T-helper 22 cell (primary cell): ENCODE measurements around the gene NACAD.
"Not testable (repeated sequence)": the region's sequence is repeated elsewhere in the genome, so short reads cannot be mapped to it uniquely, and the experiment has no call there.

Experiments used
- DNase-seq: peaks from one replicate; pipeline ENCODE4 v3.0.0-alpha.2; 2020; ENCODE audit warnings: low read depth

Gene NACAD

DNA sequence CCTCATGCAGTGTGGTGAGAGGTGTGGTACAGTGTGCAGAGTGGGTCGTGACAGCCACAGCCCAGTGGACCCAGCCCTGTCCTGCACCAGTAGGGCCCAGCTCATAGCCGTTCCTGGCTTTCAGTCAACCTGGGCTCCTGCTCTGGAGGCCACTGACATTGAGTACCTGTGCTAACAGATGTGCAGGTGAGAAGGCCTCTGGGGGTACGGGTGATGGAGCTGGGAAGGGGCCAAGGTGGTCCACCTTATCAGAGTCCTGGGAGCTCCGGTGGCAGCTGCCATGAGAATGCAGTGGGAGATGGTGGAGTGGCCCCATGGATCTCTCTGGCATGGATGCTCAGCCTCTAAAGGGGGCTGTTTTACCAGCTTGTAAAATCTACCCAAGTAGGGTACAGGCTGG, 28.8 kb upstream of the NACAD start:
- no peak for DNase-seq

DNA sequence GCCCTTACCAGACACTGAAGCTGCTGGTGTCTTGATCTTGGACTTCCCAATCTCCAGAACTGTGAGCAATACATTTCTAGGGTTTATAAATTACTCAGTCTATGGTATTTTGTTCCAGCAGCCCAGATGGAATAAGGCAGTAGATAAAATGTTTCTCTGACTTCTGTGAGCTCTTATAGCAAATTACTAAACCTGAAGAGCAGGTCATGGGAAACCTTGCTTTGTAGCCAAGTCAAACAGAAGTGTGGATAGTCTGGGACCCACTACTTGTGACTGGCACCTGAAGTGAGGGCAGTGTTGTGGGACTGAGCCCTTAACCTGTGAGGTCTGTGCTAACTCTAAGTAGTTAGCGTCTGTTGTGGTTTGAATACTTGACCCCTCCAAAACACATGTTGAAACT, 27.3 kb upstream of the NACAD start:
- DNase-seq: no peak

DNA sequence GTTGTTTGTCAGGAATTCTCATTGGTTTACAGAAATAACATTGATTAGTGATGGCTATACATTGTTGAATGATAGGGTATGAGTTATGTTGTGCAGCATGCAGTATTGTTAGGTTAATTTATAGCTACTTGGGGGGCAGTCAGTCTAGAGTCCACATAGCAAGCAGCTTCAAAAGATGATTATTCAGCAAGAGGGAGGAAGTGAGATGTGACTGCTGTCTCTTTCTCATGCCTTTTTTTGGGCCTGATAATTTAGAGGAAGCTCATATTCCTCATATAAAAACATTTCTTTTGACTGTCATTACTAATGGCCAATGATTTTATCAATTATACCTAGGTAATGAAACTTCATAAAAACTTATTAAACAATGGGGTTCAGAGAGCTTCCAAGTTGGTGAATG, 26.2 kb upstream of the NACAD start:
- DNase-seq: no peak

DNA sequence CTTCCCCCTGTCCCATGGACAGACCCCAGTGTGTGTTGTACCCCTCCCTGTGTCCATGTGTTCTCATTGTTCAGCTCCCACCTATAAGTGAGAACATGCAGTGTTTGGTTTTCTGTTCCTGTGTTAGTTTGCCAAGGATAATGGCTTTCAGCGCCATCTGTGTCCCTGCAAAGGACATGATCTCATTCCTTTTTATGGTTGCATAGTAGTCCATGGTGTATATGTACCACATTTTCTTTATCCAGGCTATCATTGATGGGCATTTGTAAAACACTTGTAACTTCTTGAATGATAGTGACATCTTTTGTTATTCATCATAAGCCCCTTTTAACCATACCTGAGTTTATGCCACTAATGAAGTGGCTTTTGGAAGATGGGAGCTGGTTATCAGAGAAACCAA, 25.5 kb upstream of the NACAD start:
- not testable (repeated sequence) for DNase-seq

DNA sequence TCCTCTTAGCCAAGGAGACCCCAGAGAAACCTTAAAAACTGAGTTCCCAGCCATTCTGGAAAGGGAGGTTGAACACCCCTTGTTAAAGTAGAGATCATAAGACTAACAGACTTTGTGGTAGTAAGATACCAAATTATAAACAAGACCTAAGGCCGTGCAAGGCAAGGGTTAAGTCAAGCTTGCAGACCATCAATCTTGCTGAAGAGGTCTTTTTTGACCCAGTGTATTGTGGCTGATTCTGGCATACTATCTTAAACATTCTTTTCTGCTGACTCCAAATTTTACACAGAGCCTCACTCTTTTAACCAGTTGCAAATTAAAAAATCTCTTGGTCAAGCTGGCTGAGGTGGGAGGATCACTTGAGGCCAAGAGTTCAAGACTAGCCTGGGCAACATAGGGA, 23.9 kb upstream of the NACAD start:
- no peak for DNase-seq

DNA sequence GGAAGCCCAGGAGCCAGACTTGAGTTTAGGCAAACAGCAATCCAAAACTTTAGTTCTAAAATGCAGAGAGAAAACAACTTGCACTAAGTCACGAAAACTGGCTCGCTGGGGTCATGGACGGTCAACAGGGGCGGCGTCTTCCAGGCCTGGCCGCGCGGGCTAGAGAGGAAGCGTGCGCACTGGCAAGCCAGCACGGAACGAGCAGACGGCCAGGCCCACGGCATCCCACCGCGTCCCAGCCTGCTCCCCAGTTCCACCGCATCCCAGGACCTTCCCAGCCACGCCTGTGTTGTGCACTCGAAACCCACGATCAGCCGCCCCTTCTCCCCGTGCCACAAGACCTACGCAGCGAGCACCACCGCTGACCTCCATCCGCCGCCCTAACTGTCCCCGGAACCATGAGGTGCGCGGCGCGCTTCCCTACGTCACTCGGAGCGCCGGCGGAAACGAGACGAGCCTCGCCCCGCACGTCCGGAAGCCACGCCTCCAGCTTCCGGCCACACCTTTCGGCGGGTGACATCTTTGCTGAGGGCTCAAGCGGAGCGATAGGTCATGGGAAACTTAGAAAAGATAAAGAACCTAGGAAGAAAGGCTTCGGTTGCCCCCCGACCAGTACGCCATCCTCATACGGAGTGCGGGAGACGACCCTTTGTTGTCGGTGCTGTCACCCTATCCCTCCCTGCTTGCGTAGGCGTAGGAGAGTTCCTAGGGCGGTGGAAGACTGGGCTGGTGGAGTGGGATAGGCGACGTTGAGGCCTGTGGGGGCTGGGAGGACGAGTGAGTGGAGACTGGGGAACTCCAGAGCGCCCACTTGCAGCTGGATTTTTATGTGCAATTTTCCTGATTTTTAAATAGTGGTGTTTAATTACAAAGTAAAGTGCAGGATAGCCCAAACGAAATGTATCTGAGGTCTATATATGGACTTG, 22.8 kb upstream of the NACAD start, which contains the start of gene TBRG4:
TBRG4 (minus strand) TSS at position 400 of the 926 bp plus-strand sequence. CDS start 2,460 bp downstream, outside the sequence.
- peak; percentile 89 for DNase-seq

DNA sequence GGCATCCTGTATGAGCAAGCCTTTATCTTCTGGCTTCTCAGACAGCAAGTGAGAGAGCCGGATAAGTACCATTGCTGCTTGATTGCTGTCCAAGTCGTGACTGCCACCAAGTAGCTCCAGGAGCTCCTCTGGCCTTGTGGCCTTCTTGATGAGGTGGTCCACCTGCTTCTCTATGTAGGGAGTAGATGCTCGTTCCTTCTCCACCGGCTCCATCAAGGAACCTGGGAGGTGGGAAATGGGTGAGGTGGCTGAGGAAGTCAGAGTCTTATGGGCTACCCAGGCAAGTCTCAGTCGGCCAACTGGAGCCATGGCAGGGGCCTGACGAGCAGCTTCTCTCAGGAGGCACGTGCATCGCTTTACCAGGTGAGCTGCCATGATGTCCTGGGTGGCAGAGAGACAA, 20.1 kb upstream of the NACAD start:
- no peak for DNase-seq

DNA sequence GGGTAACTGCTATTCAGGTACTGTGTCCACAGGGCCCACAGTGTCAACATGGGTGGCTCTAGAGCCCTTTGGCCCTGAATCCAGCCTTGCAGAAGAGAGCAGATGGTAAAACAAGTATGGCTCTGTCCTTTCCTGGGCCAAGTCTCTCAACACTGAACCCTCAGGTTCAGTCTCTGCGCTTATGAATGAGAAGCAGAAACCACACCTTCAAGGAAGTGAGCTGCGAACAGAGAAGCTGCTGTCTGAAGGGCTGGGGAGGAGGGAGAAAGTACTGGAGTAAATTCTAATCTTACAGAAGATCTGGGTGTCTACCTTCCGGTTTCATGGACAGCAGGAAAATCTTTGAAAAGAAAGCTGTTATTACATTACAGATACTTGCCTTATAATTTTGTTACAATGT, 18.6 kb upstream of the NACAD start:
- no peak for DNase-seq

DNA sequence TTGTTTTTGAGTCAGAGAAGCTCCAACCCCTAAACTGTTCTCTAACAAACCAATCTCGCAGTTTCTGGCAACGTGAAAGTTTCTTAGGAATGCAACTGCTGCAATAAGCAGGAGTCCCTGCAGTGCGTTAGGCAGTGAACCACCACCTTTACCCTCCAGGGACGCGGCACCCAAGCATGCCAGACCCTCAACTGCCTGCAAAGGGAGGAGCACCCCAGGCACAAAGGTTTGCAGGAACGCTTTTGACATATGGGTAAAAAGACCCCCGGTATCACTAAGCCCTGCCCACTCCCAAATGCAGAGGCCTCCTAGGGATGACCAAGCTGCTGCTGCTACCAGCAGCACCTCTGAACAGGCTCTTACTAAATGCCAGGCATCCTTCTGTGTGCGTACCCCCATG, 18.1 kb upstream of the NACAD start:
- no peak for DNase-seq

DNA sequence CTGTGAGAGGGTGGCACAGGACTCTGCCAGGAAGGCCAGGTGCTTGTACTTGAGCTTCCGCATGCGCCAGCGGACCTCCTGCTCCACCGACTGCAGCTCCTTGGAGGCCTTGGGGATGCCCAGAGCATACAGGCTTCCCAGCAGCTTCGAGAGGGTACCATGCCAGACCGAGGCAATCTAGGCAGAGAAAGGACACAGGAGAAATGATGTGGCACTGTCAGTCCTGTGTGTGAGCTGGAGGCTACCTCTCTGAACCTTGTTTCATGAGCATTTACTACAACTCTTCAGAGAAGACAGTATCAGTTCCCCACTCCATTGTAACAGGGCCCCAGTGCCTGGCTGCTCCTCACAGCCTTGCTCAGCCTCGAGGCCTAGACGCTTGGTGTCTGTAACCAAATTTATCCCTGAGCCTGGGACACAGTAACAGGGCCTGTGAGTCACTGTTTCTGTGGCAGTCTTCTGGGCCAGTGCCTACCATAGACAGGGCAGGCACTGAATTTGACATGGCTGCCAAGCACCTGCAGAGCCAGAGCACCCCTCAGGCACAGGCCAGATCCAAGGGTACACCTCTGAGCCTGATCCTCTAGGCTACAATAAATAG, 16.9 kb upstream of the NACAD start:
- no peak for DNase-seq

DNA sequence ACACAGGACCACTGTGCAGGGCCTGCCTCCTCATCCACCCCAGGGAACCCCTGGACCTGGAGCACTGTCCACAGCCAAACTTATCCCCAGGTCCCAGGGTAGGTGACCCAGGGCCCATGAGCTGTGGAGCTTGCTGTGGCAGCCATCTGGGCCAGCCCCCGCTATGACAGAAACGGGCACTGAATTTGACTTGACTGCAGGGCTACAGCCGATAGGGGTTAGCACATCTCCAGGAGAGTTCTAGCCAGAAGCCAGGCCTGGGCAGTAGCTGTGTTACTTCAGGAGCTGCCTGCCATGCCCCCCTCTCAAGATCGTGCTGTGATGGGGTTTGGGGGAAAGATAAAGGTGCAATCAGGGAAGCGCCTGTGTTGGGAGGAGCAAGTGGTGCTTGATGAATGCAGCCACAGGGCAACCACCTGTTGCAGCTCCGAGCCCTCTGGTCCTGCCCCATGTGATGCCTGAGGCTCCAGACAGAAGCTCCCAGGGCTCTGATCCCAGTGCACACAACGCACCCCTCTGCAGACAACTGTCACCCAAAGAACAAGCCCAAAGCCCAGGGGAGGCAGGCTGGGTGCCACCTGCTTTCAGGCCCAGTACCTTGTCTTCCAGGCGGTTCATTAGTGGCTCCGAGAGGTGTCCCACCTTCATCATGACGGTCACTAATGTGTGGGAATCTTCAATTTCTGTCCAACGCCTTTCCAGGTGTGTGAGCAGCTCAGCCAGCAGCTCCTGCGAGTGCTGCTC, 16.2 kb upstream of the NACAD start:
- no peak for DNase-seq

DNA sequence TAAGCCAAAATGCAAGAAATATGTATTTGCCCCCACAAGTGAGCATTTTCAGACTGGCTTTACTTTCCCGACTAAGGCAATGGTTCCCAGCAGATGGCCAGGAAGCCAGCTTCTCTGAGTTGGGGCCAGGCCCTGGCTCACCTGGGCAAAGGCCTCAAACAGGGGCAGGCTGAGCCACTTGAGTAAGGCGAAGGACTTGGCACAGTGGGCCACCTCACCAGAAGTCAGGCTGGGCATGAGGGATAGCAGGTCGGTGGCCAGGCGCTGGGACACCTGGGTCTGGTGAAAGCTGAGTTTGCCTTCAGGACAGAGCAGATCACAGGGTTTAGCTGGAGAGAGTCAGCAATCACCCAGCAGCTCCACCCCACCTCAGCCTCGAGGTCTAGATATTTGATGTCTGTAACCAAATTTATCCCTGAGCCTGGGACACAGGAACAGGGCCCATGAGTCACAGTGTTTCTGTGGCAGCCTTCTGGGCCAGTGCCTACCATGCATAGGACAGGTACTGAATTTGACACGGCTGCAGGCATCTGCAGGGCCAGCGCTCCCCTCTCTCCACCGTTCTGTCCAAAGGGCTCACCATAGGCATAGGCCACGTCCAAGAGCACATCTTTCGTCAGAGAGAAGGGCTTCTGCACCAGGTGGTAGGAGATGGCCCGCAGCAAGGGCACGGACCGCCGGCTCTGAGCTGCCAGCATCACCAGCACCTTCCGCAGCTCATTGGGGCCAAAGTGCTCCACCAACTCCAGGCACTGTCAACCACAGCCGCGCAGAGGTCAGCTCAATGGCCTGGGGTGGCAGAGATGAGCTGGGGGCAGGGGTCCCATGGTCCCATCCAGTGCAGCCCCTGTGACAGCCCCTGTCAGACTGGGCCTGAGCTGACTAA, 15.4 kb upstream of the NACAD start:
- no peak for DNase-seq

DNA sequence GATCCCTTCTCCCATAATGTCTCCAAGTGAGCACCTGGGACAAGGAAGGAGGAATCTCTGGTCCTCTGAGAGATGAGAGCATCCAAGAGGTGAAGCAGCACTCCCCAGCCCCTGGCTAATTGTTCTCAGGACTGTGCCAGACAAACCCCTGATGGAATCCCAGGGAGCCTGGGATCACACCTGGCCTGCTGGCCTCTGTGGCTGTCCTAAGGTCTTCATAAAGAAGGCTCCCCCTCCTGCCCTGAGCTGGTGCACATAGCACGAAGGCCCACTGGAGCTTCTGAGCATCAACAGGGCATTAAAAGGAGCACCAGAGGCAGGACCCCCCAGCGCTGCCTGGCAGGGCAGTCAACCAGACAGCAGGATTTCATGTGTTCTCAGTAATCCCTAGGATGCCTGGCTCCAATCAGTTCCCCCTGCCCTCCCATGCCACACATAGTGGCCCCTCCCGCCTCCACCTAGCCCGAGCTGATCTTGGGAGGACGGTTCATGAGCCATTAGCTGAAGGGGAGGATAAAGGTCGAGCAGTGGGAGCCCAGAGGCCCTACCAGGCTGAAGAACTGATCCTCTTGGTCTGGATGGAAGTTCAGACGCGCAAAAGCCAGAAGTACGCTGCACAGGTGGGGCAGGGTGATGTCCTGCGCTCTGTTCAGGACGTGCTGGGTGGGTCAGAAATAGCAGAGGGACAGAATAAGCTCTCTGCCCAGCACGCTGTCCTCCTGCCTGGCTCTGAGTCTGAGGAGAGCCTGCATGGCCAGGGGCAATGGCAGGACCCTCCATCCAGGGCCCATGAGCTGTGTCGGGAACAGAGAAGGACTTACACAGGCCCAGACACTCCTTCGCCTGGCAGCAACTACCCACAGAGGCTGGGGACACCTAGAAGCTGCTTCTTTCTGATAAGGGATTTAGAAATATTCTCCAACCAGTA, 14.3 kb upstream of the NACAD start:
- no peak for DNase-seq

DNA sequence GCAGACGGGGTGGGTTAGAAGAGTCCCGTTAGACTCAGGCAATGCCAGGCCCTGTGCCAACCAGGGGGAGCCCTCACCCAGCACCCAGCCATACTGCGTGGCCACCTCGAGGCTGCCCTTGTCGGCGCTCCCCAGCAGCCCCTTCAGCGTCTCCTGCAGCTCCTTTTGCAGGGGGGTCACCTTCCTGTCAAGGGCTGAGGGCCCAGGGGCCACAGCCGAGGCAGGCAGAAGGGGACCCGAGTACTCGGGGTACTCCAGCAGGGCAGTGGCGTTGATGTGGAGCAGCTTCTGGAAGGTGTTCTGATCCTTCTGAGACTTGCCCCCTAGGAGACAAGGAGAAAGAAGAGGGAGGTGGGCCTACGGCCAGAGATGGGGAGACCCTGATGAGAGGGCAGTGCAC, 13.0 kb upstream of the NACAD start:
- no peak for DNase-seq

DNA sequence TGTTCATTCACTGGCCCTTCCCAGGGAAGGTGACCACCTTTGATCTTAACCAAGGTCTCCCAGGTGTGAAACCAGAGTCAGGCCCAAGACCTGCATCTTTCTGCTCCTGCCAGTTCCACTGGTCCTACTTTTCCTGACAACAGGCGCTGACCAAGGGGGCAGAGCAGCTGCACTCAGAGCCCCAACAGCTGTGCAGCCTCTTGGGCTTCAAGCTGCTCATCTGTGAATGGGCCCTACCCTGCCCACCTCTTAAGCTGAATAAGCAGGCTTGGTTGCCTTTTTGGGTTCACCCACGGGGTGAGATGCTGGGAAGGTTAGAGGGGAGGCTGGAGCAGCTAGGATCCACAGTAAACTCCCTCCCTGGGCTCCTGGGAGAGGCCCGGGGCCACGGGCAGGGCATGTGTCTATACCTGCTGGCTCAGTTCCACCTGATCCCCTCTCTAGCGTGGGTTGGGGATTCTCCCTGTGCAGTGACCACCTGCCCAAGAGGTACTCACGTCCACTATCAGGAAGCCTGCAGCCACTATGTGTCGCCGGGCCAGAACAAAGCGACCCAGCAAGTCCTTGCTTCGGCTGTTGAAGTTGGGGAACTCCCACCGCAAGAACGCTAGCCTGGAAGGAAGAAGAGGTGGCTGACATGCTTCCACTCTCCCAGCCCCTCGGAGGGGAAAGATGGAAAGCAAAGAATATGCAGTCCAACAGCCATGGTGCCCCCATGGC, 12.2 kb upstream of the NACAD start:
- no peak for DNase-seq

DNA sequence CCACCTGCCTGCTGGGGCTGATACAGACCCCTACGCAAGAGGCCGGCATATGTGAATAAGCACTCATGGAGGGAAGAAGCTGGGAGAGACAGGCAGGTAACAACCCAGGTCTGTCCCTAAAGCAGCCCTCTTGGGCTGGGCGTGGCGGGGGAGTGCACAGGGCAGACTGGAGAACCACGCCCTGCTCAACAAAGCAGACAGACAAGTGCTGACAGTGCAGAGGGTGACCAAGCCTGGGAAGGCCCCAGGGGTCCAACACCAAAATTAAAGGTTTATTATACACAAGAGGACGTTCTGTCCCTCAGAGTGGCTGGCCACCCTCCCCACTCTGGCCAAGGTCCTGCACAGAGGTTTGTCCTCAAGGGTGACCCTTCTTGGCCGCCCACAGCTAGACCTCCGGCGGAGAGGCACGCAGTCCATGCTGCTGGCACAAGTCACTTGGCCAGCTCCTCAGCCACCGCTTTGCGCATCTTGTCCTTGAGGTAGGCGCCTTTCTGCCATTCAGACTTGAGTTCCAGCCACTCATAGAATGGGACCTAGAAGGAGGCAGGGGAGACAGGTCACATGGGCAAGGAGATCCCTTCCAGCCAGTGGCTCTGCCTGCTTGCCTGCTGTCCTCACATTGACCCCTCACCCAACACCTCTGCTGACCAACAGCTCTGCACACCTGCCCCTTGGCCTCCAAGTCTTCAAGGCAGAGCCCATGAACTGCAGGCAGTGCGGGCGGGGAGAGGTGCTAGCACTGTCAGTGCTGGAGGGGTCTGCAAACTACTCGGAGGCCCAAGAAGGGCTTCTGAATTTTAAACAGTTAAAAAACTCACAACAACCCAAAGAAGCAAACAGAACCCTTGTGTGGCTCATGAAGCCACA, 11.4 kb upstream of the NACAD start:
- no peak for DNase-seq

DNA sequence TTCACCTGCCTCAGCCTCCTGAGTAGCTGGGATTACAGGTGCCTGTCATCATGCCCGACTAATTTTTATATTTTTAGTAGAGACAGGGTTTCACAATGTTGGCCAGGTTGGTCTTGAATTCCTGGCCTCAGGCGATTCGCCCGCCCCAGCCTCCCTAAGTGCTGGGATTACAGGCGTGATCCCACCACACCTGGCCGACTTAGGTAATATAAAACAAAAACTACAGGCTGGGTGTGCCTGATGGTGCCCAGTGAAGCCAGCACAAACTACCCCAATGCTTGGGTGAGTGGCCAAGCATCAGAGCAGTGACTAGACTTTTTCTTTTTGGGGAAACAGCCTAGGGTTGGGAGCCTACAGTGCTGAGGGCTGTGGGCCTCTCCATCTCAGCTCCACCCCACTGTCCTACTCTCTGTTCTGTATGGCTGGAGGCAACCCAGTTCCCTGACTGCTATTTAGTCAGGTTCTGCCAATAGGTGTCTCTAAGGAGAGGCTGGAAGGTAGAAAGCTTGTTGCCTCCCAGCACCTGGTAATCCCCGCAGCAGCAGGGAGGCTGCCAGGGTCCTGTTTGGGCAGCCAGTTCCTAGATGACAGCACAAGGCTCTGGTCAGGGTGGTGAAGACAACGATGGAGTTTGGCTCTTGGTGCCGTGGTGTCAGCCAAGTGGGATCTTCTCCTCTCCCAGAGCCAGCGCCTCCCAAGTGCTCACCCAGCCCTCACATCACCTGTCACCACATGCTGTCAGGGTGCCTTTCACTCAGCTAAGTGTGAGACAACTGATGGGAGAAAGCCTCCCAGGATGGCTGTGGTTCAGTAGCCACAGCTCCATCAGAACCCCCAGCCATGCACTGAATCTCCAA, 10.4 kb upstream of the NACAD start:
- no peak for DNase-seq

DNA sequence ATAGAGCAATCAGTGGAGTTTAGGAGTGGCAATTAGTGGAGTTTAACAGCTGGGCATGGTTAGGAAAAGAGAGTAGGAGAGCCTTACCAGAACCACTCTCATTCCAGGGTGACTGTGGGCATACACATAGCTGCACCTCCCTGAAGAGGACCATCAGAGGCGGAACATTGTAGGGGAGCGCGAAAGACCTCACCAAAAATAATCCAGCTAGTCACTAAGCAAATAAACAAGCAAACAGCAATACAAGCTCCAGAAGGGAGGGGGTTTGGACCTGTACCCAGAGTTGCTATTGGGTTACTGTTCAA, 4.1 kb upstream of the NACAD start:
- DNase-seq: no peak
